GM19324 (cell line): ENCODE measurements around the gene ACP7.
"Not testable (repeated sequence)": the region's sequence is repeated elsewhere in the genome, so short reads cannot be mapped to it uniquely, and the experiment has no call there.

Experiments
- ATAC-seq: cut with Tn5 transposase; IDR thresholded peaks from one replicate; pipeline ENCODE4 v1.9.1; 2021; ENCODE audit warnings: mild to moderate bottlenecking, moderate library complexity; ENCODE audit not compliant: unreplicated experiment, low FRiP score

ACP7 gene, protein sequence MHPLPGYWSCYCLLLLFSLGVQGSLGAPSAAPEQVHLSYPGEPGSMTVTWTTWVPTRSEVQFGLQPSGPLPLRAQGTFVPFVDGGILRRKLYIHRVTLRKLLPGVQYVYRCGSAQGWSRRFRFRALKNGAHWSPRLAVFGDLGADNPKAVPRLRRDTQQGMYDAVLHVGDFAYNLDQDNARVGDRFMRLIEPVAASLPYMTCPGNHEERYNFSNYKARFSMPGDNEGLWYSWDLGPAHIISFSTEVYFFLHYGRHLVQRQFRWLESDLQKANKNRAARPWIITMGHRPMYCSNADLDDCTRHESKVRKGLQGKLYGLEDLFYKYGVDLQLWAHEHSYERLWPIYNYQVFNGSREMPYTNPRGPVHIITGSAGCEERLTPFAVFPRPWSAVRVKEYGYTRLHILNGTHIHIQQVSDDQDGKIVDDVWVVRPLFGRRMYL

GRCh38 chr19:39083983-39084731, at the start of gene ACP7:
Gene ACP7 (plus strand): TSS chr19:39084368. CDS start chr19:39085270, 902 bp downstream.
- ATAC-seq = no peak

GRCh38 chr19:39036581-39036980, 47.6 kb upstream of the ACP7 start:
- ATAC-seq = no peak

DNA sequence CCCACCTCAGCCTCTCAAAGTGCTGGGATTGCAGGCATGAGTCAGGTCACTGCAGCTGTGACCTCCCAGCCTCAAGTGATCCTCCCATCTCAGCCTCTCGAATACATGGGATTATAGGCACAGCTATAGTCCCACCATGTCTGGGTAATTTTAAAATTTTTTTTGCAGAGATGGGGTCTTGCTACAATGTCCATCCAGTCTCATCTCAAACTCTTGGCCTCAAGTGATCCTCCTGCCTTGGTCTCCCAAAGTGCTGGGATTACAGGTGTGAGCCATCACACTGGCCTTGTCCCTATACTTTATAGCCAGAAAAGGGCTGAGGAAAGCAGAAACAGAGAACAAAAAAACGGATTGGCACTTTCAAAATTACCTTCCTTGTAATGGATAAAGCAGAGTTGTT, 47.0 kb upstream of the ACP7 start:
- no peak for ATAC-seq

GRCh38 chr19:39038098-39038497, 46.1 kb upstream of the ACP7 start:
- no peak for ATAC-seq

- ATAC-seq = no peak
Observed at GRCh38 chr19:39045506-39045905, 38.7 kb upstream of the ACP7 start.

- ATAC-seq = no peak
Observed at GRCh38 chr19:39046037-39046821, 37.9 kb upstream of the ACP7 start.

DNA sequence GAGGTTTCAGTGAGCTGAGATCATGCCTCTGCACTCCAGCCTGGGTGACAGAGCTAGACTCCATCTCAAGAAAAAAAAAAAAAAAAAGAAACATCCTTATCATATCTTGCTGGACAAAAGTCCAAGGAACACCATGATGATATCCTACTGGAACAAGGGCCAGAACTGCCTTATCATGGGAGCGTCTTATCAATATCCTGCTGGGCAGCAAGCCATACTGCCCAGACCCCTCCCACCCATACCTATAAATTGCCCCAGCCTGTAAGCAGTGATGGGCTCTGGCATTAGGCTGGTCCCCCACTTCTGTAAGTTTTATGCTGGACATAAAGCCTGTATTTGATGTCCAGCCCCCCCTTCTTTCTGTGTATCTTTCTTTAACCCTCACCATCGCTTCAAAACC, 37.1 kb upstream of the ACP7 start:
- no peak for ATAC-seq

GRCh38 chr19:39052243-39052746, 31.9 kb upstream of the ACP7 start:
- no peak for ATAC-seq

GRCh38 chr19:39052846-39053245, 31.3 kb upstream of the ACP7 start:
- no peak for ATAC-seq

DNA sequence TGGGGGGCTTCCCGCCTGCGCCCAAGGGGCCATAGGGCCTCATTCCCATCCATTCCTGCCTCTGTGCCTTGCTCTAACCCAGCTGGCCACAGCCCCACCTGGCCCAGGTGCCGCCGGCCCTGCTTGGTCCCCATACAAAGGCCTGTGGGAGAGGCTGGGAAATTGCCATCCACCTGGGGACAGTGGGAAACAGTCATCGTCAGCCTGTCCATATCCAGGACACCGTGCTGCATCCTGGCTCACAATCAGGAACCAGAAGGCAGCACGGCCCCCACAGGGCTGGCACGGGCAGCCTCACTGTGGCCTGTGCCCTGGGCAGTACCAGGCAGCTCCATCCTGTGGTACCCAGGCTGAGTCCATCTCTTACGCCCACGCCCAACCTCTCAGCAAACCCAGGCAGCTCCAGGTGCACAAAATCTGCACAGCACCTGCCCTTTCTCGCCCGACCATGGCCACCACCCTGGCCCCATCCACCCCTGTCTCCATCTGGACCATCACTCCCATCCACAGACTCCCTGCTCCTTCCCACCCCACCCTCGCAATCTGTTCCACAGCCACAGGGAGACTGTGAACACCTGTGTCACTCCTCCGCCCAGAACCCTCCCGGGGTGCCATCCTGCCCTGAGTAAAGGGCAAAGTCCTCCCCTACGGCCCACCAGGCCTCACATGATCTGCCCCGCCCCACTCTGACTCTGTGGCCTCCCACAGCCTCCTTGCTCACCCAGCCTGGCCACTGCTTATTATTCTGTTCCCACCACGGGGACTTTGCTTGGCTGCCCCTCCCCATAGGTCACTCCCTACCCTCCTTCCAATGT, 30.7 kb upstream of the ACP7 start:
- ATAC-seq = no peak

- ATAC-seq = no peak
Observed at GRCh38 chr19:39054091-39054470, 30.1 kb upstream of the ACP7 start.

DNA sequence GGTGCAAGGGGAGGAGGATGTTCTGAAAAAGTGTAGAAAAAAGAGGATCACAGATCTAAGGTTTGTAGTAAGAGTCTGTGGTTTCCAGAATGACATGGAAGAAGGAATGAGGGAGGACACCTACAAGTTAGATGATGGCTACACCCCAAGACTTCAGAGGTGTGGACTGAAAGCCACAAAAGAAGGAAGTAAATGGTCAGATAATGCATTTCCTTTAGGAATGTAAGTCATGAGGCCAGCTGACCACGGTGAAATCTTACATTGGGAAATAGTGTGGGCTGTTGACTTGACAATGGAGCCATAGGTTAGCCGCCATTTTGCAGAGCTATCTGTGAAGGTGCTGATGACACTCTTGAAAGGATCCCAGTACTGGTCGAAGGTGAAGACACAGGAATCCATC, 26.6 kb upstream of the ACP7 start:
- no peak for ATAC-seq

DNA sequence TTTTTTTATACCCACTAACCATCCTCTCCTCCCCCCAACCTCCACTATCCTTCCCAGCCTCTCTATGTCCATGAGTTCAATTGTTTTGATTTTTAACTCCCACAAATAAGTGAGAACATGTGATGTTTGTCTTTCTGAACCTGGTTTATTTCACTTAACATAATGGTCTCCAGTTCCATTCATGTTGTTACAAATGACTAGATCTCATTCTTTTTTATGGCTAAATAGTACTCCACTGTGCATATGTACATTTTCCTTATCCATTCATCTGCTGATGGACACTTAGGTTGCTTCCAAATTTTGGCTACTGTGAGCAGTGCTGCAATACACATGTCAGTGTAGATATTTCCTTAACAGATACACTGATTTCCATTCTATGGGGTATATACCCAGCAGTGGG, 24.9 kb upstream of the ACP7 start:
- no peak for ATAC-seq

DNA sequence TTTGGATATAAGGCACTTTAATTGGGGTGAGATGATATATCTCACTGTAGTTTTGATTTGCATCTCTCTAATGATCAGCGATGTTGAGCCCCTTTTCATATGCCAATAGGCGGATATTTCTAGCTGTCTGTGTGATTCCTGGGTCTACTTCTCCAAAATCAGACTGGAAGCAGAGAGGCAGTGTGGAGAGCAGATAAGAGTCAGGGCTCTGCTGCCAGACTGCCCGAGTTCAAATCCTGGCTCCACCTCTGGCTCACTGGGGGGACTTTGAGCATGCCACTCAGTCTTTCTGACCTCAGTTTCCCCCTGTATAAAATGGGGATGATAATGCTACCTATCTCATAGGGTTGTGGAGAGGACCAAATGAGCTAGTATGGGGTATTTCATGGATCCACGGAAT, 24.0 kb upstream of the ACP7 start:
- ATAC-seq = no peak

DNA sequence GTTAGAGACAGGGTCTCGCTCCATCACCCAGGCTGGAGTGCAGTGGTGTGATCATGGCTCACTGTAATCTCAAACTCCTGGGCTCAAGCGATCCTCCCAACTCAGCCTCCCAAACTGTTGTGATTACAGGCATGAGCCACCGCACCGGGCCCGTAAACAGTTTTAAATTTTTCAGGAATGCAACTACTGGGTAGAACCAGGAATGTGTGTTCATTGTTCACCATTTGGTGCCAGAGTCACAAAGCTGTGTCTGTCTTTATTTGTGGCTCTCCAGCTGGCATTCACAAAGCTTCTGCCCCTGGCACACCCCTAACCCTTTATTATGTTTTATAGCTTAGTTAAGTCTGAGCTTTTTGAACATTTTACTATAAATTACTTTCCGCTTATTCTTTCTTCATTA, 19.8 kb upstream of the ACP7 start:
- no peak for ATAC-seq

GRCh38 chr19:39065928-39066327, 18.2 kb upstream of the ACP7 start:
- no peak for ATAC-seq

DNA sequence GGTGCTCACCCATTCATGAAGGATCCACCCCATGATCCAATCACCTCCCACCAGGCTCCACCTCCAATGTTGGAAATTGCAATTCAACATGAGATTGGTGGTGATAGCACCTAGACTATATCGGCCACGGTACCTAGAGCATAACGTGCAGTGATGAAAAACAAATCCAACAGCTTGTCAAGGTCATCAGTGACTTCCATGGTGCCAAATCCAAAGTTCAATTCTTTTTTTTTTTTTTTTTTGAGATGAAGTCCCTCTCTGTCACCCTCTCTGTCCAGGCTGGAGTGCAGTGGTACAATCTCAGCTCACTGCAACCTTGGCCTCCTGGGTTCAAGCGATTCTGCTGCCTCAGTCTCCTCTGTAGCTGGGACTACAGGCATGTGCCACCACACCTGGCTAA, 17.1 kb upstream of the ACP7 start:
- no peak for ATAC-seq

GRCh38 chr19:39068259-39068658, 15.9 kb upstream of the ACP7 start:
- not testable (repeated sequence) for ATAC-seq

GRCh38 chr19:39070888-39071287, 13.3 kb upstream of the ACP7 start:
- ATAC-seq = no peak

DNA sequence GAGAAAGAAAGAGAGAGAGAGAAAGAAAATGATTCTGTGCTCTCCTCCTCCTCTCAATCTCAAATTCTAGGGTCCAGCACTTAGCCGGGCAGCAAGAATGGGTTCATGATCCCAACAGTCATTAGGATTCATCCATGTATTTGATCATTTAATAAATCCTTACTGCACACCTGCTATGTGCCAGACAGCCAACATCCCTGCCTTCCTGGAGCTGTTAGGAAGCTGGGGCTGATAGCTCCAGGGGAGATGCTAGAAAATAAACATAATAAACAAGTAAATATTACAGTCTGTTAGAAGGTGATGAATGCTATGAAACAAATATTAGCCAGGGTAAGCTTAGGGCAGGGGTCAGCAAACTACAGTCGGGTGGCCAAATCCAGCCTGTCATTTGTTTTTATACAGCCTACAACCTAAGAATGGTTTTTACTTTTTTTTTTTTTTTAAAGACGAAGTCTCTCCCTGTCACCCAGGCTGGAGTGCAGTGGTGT, 9.9 kb upstream of the ACP7 start:
- no peak for ATAC-seq
